Measurements from ENCODE around the gene HLA-DOB. TPM values are rescaled to one million over a fixed set of nuclear protein-coding genes. Genes with fewer than 3 reads are reported as not detected.
A peak's percentile ranks its signal among the peaks of the same experiment; 100 is the strongest.

HLA-DOB gene
- total and polyA plus RNA-seq, 2 of the 13 experiments (the other 11 are each of a cell fraction or from before 2014, with no cell fraction given) = not detected

GRCh38 chr6:32843979-32844838, 27.4 kb upstream of the HLA-DOB start, which contains the start of gene PSMB8 (continued):
- TF ChIP-seq PATZ1 (CRISPR knock-in tag; IDR thresholded peaks at IDR 0.05) (no peak; the same call in 1 of the 2 replicates), ZNF20 (CRISPR knock-in tag; IDR thresholded peaks at IDR 0.05) (no peak), MNT (IDR thresholded peaks at IDR 0.05) (no peak), ZNF124 (CRISPR knock-in tag; IDR thresholded peaks at IDR 0.05) (0 out of 2 replicates have a peak, but pooled peaks have one; percentile 10), CBX1 (IDR thresholded peaks at IDR 0.05; ENCODE audit: low read depth) (no peak), ZNF441 (CRISPR knock-in tag; IDR thresholded peaks at IDR 0.05; ENCODE audit: borderline replicate concordance) (no peak), ATF5 (CRISPR knock-in tag; IDR thresholded peaks at IDR 0.05; ENCODE audit: low read depth) (no peak), ZNF615 (CRISPR knock-in tag; IDR thresholded peaks at IDR 0.05; ENCODE audit: borderline replicate concordance) (no peak), ZNF224 (CRISPR knock-in tag; IDR thresholded peaks at IDR 0.05) (0 out of 2 replicates have a peak, but pooled peaks have one; percentile 50), ZNF839 (CRISPR knock-in tag; IDR thresholded peaks at IDR 0.05; ENCODE audit: borderline replicate concordance) (no peak), ELF1 (CRISPR knock-in tag; IDR thresholded peaks at IDR 0.05) (no peak), ARNTL (CRISPR knock-in tag; IDR thresholded peaks at IDR 0.05) (no peak), ZNF318 (CRISPR knock-in tag; IDR thresholded peaks at IDR 0.05) (no peak), RBM22 (optimal IDR thresholded peaks at IDR 0.05; ENCODE audit: low read length) (no peak), ZNF468 (CRISPR knock-in tag; IDR thresholded peaks at IDR 0.05) (no peak), ZBTB42 (CRISPR knock-in tag; IDR thresholded peaks at IDR 0.05) (no peak; the same call in 1 of the 2 replicates)

All from HepG2 (cell line).